IMR-90 (cell line): Measurements from ENCODE around the gene IGF1R. TPM values are rescaled to one million over a fixed set of nuclear protein-coding genes. Genes with fewer than 3 reads are reported as not detected.

ENCODE experiments used
- ATAC-seq: fragments of 200-7000 bp; cut with Tn5 transposase; 2 replicates; pipeline ENCODE4 v1.9.1; 2020; ENCODE audit warnings: low read depth, mild to moderate bottlenecking, moderate library complexity
- BruUV-seq: library from RNA; stranded (reverse); fragments of 400-500 nt; replicated peaks from 2 replicates; lab custom pipeline; 2021; lab: Mats Ljungman, UMichigan
- CTCF ChIA-PET: fragments of 300-600 bp; formaldehyde crosslinking; extraction: SDS; loops from one replicate; lab custom pipeline; 2021; ENCODE audit warnings: antibody characterized with exemption; lab: Yijun Ruan, JAX
- POLR2A ChIA-PET: fragments of 300-600 bp; sonication (Branson Sonifier 250); formaldehyde crosslinking; loops from one replicate; lab custom pipeline; 2022; ENCODE audit warnings: antibody characterized with exemption; ENCODE audit not compliant: unreplicated experiment; lab: Charles Lee
- DNase-seq: peaks from one replicate; pipeline ENCODE4 v3.0.0; 2013
- H2AFZ ChIP-seq: replicated peaks from 2 replicates; pipeline ENCODE3; 2013; ENCODE audit warnings: low read length, mild to moderate bottlenecking; ENCODE audit not compliant: poor library complexity
- H2AK5ac ChIP-seq: 2 replicates; pipeline ENCODE4 v1.6.1; 2013; ENCODE audit warnings: low read depth, low read length, inconsistent platforms
- H2AK9ac ChIP-seq: replicated peaks from 2 replicates; pipeline ENCODE3; 2013; ENCODE audit warnings: mild to moderate bottlenecking, low read depth, low read length, moderate library complexity; ENCODE audit not compliant: poor library complexity
- H2BK120ac ChIP-seq: 2 replicates; pipeline ENCODE4 v1.6.1; 2013; ENCODE audit warnings: low read depth, low read length, inconsistent platforms
- H2BK15ac ChIP-seq: 3 replicates; pipeline ENCODE4 v1.6.1; 2013; ENCODE audit warnings: low read depth, low read length, inconsistent platforms
- H2BK20ac ChIP-seq: 2 replicates; pipeline ENCODE4 v1.6.1; 2013; ENCODE audit warnings: low read depth, mild to moderate bottlenecking, inconsistent platforms, low read length, moderate library complexity
- H2BK5ac ChIP-seq: 2 replicates; pipeline ENCODE4 v1.6.1; 2013; ENCODE audit warnings: mild to moderate bottlenecking, low read depth, low read length, inconsistent platforms; ENCODE audit not compliant: poor library complexity, severe bottlenecking
- H3K14ac ChIP-seq: replicated peaks from 2 replicates; pipeline ENCODE4 v1.6.1; 2013; ENCODE audit warnings: low read depth, low read length, inconsistent platforms
- H3K18ac ChIP-seq: 2 replicates; pipeline ENCODE4 v1.6.1; 2013; ENCODE audit warnings: low read depth, low read length, control low read depth
- H3K23ac ChIP-seq: 2 replicates; pipeline ENCODE4 v1.6.1; 2013; ENCODE audit warnings: low read depth, low read length, inconsistent platforms
- H3K27ac ChIP-seq: 2 replicates; pipeline ENCODE4 v1.5.1; 2013; ENCODE audit warnings: mild to moderate bottlenecking, control low read depth, low read length; ENCODE audit not compliant: insufficient read depth
- H3K27me3 ChIP-seq: 2 replicates; pipeline ENCODE4 v1.6.1; 2013; ENCODE audit warnings: low read length; ENCODE audit not compliant: control insufficient read depth, insufficient read depth
- H3K36me3 ChIP-seq: 2 replicates; pipeline ENCODE4 v1.6.1; 2013; ENCODE audit warnings: low read length, mixed read lengths; ENCODE audit not compliant: control insufficient read depth, insufficient read depth
- H3K4ac ChIP-seq: 2 replicates; pipeline ENCODE4 v1.6.1; 2013; ENCODE audit warnings: low read depth, low read length, inconsistent platforms
- H3K4me1 ChIP-seq: 2 replicates; pipeline ENCODE4 v1.6.1; 2013; ENCODE audit warnings: low read length, mixed read lengths; ENCODE audit not compliant: control insufficient read depth, insufficient read depth
- H3K4me2 ChIP-seq: 2 replicates; pipeline ENCODE4 v1.6.1; 2013; ENCODE audit warnings: low read depth, mild to moderate bottlenecking, control low read depth, low read length, moderate library complexity
- H3K4me3 ChIP-seq: 2 replicates; pipeline ENCODE4 v1.5.1; 2013; ENCODE audit warnings: low read depth, mild to moderate bottlenecking, control low read depth, low read length, moderate library complexity; ENCODE audit not compliant: insufficient read depth
- H3K56ac ChIP-seq: 2 replicates; pipeline ENCODE4 v1.6.1; 2013; ENCODE audit warnings: low read length, inconsistent platforms; ENCODE audit not compliant: insufficient read depth; ENCODE audit errors: extremely low read depth
- H3K79me1 ChIP-seq, 2 experiments: 2 replicates each; pipeline ENCODE4 v1.6.1; 2013; ENCODE audit warnings: low read length in 2 of 2, inconsistent platforms in 1 of 2, low read depth in 1 of 2
- H3K9ac ChIP-seq: 2 replicates; pipeline ENCODE4 v1.6.1; 2013; ENCODE audit warnings: low read depth, low read length, control low read depth
- H3K9me1 ChIP-seq: 2 replicates; pipeline ENCODE4 v1.6.1; 2013; ENCODE audit warnings: low read length, inconsistent platforms; ENCODE audit not compliant: insufficient read depth
- H3K9me3 ChIP-seq: 2 replicates; pipeline ENCODE4 v1.6.1; 2013; ENCODE audit warnings: low read length; ENCODE audit not compliant: control insufficient read depth, insufficient read depth
- H4K20me1 ChIP-seq: 2 replicates; pipeline ENCODE4 v1.6.1; 2013; ENCODE audit warnings: low read length, inconsistent platforms; ENCODE audit not compliant: insufficient read depth
- H4K5ac ChIP-seq: 2 replicates; pipeline ENCODE4 v1.6.1; 2013; ENCODE audit warnings: mild to moderate bottlenecking, low read depth, low read length, control low read depth
- H4K8ac ChIP-seq, 2 experiments: 2 replicates each; pipeline ENCODE4 v1.6.1; 2013; ENCODE audit warnings: low read depth in 2 of 2, low read length in 2 of 2, control low read depth in 1 of 2, inconsistent platforms in 1 of 2
- H4K91ac ChIP-seq: 2 replicates; pipeline ENCODE4 v1.6.1; 2013; ENCODE audit warnings: low read depth, low read length, inconsistent platforms; ENCODE audit not compliant: insufficient read depth
- BHLHE40 ChIP-seq: fragments of 150-350 bp; IDR thresholded peaks from 2 replicates; pipeline ENCODE4 v1.6.1; 2016; ENCODE audit warnings: mild to moderate bottlenecking, low read depth, low read length
- CEBPB ChIP-seq: IDR thresholded peaks from 2 replicates; pipeline ENCODE4 v1.6.1; 2012; ENCODE audit warnings: low read depth, low read length, improper control_type of control experiment
- CTCF ChIP-seq: conservative IDR thresholded peaks from 2 replicates; pipeline ENCODE4 v1.5.1; 2012; ENCODE audit warnings: mild to moderate bottlenecking, low read depth, low read length, improper control_type of control experiment
- ELK1 ChIP-seq: fragments of 150-350 bp; IDR thresholded peaks from 2 replicates; pipeline ENCODE4 v1.6.1; 2016; ENCODE audit warnings: low read depth, mild to moderate bottlenecking, low read length, moderate library complexity, borderline replicate concordance
- MAFK ChIP-seq: IDR thresholded peaks from 2 replicates; pipeline ENCODE4 v1.6.1; 2012; ENCODE audit warnings: low read depth, low read length, improper control_type of control experiment
- MAZ ChIP-seq: IDR thresholded peaks from 2 replicates; pipeline ENCODE4 v1.6.1; 2012; ENCODE audit warnings: low read depth, mild to moderate bottlenecking, low read length, improper control_type of control experiment, moderate library complexity, borderline replicate concordance
- MXI1 ChIP-seq: IDR thresholded peaks from 2 replicates; pipeline ENCODE4 v1.6.1; 2012; ENCODE audit warnings: low read depth, mild to moderate bottlenecking, low read length, moderate library complexity, borderline replicate concordance
- NFE2L2 ChIP-seq: fragments of 150-350 bp; IDR thresholded peaks from 2 replicates; pipeline ENCODE4 v1.6.1; 2016; ENCODE audit warnings: low read depth, mild to moderate bottlenecking, low read length
- POLR2A ChIP-seq: IDR thresholded peaks from 2 replicates; pipeline ENCODE4 v1.6.1; 2012; ENCODE audit warnings: mild to moderate bottlenecking, low read depth, low read length
- RAD21 ChIP-seq: IDR thresholded peaks from 2 replicates; pipeline ENCODE4 v1.6.1; 2012; ENCODE audit warnings: low read length, improper control_type of control experiment
- RCOR1 ChIP-seq: IDR thresholded peaks from 2 replicates; pipeline ENCODE4 v1.6.1; 2012; ENCODE audit warnings: mild to moderate bottlenecking, low read length, improper control_type of control experiment; ENCODE audit not compliant: insufficient replicate concordance
- RFX5 ChIP-seq: IDR thresholded peaks from 2 replicates; pipeline ENCODE4 v1.8.0; 2012; ENCODE audit warnings: low read depth, mild to moderate bottlenecking, low read length, moderate library complexity
- SMC3 ChIP-seq: fragments of 150-350 bp; IDR thresholded peaks from 2 replicates; pipeline ENCODE4 v1.6.1; 2016; ENCODE audit warnings: low read depth, mild to moderate bottlenecking, antibody characterized with exemption, low read length, moderate library complexity
- USF2 ChIP-seq: fragments of 150-350 bp; IDR thresholded peaks from 2 replicates; pipeline ENCODE4 v1.6.1; 2017; ENCODE audit warnings: mild to moderate bottlenecking, antibody characterized with exemption, low read length, low read depth
- WGBS, 2 experiments: methylation state at CpG; one replicate each; pipeline versions ENCODE4 v1.1.5 to v1.1.7; 2013; ENCODE audit warnings: missing lambda C conversion rate in 2 of 2; ENCODE audit not compliant: insufficient read length in 1 of 2; ENCODE audit errors: extremely low coverage in 2 of 2; 5-methylcytosine and 5-hydroxymethylcytosine counted together
- dilution Hi-C: fragments of 300-500 bp; cut with HindIII; formaldehyde crosslinking; loops from one replicate; pipeline ENCODE4 v1.14.3; 2018; ENCODE audit warnings: low sequenced_read_pairs; ENCODE audit not compliant: unreplicated experiment
- in situ Hi-C: fragments of 300-500 bp; cut with MboI; formaldehyde crosslinking; loops from 3 replicates; pipeline ENCODE4 v1.14.3; 2019; ENCODE audit warnings: low sequenced_read_pairs, inconsistent platforms, mixed read lengths
- intact Hi-C: fragments of 100-400 bp; cut with micrococcal nuclease; formaldehyde crosslinking; loops from 2 replicates; pipeline ENCODE4 v1.10.0; 2022
- polyA plus RNA-seq, 3 experiments: library from polyadenylated mRNA; depleted of rRNA; stranded (reverse); fragments of >200 nt; gene quantifications; 2 replicates each; pipeline ENCODE4 v1.2.3, GENCODE V29; 2012; ENCODE audit warnings: low replicate concordance in 1 of 3
- total RNA-seq: library from RNA; depleted of rRNA; stranded (reverse); fragments of >200 nt; gene quantifications from 2 replicates; pipeline ENCODE4 v1.2.3, GENCODE V29; 2012

IGF1R gene
- total and polyA plus RNA-seq, 2 of the 4 experiments (the other 2 are of a cell fraction), result 24.0 to 24.9 TPM

GRCh38 chr15:98778263-98778959 lies 130.1 kb downstream of the IGF1R start:
- H3K9ac ChIP-seq, result no peak overlapping the region
- no peak overlapping the region for H2BK120ac ChIP-seq
- TF ChIP-seq RAD21 (no peak), MAFK (no peak), CEBPB (no peak), USF2 (no peak), NFE2L2 (no peak), POLR2A (no peak), ELK1 (no peak), MAZ (no peak), RCOR1 (no peak), RFX5 (no peak), SMC3 (no peak), CTCF (no peak), BHLHE40 (no peak), MXI1 (no peak)
- no peak overlapping the region for H3K4me3 ChIP-seq
- no peak overlapping the region for H3K23ac ChIP-seq
- DNase-seq (no peak), ATAC-seq (no peak)
- no peak overlapping the region for H2BK20ac ChIP-seq
- no peak overlapping the region for H2BK15ac ChIP-seq
- no peaks in the 10 kb centered on the region for H3K9me3 ChIP-seq
- H2AK5ac ChIP-seq, result peak overlapping the region; percentile 43
- H3K36me3 ChIP-seq, result peaks cover 3% of the 10 kb centered on the region; the same call in 1 of the 2 replicates
- H3K56ac ChIP-seq, result no peak overlapping the region
- peaks cover 72% of the 10 kb centered on the region for H4K20me1 ChIP-seq
- POLR2A ChIA-PET, result interaction anchor here (0.6 kb wide), 1 partner anchor 96 kb away, joined by 3 read pairs; no protein-coding TSS in a partner anchor
- H3K79me1 ChIP-seq, result peaks cover 36 to 87% of the 10 kb centered on the region in 2 experiments
- peaks cover 19% of the 10 kb centered on the region for H3K4me1 ChIP-seq
- H3K4me2 ChIP-seq, result no peak overlapping the region
- H4K5ac ChIP-seq, result no peak overlapping the region
- WGBS, 2 experiments, result no CpG with 5 or more reads among the region's 3 CpGs
- dilution Hi-C loops, result no loop called here
- in situ Hi-C loops, result loop anchor here (25.0 kb wide), 1 partner anchor 134 kb away; no protein-coding TSS in a partner anchor
- H3K27ac ChIP-seq, result no peak overlapping the region; the same call in 1 of the 2 replicates
- no peak overlapping the region for H4K8ac ChIP-seq
- no TSS peak for BruUV-seq
- no peaks in the 10 kb centered on the region for H3K27me3 ChIP-seq
- CTCF ChIA-PET, result interaction anchor here (0.6 to 1.9 kb wide), 4 partner anchors 12 to 298 kb away, joined by 3 to 5 read pairs (median 4); no protein-coding TSS in a partner anchor
- H4K91ac ChIP-seq, result no peak overlapping the region; the same call in 1 of the 2 replicates
- no peak overlapping the region for H2AK9ac ChIP-seq
- H3K18ac ChIP-seq, result no peak overlapping the region
- H2BK5ac ChIP-seq, result no peak overlapping the region
- intact Hi-C loops, result loop anchor here (2.0 to 10.0 kb wide), 5 partner anchors 124 to 334 kb away; partner anchors contain the start of gene IGF1R
- H3K4ac ChIP-seq, result peak overlapping the region; percentile 5; the same call in 1 of the 2 replicates
- H2AFZ ChIP-seq, result no peak overlapping the region
- peaks cover 26% of the 10 kb centered on the region for H3K9me1 ChIP-seq
- peak overlapping the region; percentile 55; the same call in 1 of the 2 replicates for H3K14ac ChIP-seq
